Erythroblast (primary cell): ENCODE results near the gene DMRT2.

ENCODE experiments used
- DNase-seq, 2 experiments: peaks; one replicate each; lab custom pipeline; 2025; lab: John Stamatoyannopoulos, UW
- GATA1 ChIP-seq: IDR thresholded peaks from 2 replicates; pipeline ENCODE4 v1.6.1; 2011; ENCODE audit warnings: low read depth, mild to moderate bottlenecking, control low read depth, low read length, moderate library complexity
- POLR2A ChIP-seq: IDR thresholded peaks from 2 replicates; pipeline ENCODE4 v1.6.1; 2011; ENCODE audit warnings: mild to moderate bottlenecking, low read length

Gene DMRT2

GRCh38 chr9:1087120-1087881, 37.1 kb downstream of the DMRT2 start:
- no peak for DNase-seq
- no peak for TF ChIP-seq POLR2A
- TF ChIP-seq GATA1: no peak

DNA sequence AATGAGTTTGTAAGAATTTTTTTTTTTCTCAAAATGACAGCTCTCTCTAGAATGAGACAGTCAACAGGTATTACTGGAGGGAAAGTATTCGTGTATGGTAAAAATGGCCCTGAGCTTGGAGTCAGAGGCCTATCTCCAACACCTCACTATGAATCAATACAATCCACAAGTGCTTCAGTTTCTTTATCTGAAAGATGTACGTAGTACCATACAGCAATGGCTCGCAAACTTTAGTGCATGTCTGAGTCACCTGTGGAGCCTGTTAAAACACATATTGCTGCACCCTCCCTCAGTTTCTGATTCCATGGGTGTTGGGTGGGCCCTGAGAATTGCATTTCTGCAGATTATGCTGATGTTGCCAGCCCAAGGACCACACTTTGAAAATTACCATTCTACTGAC, 44.6 kb downstream of the DMRT2 start:
- TF ChIP-seq GATA1: no peak
- TF ChIP-seq POLR2A: no peak
- DNase-seq: no peak

- DNase-seq: no peak
- TF ChIP-seq POLR2A (no peak), GATA1 (no peak)
These were observed 46.2 kb downstream of the DMRT2 start for GRCh38 chr9:1096155-1096964.

DNA sequence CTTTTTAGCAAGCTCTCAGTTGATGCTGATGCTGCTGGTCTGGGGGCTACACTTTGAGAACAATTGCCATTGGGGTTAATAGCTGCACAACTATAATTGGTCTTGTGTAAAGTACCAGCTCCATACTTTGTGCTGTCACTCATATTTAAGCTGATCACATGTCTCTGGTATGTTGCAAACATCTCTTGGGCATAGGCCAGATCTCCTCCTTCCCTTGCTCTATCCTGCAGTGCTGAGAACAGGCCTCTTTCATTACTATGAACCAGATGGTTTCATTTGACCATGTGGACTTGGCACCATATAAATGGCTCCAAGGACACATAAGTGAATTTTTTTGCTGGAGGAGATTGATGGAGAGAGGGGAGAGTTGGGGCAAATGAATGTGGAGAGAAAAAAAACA, 48.4 kb downstream of the DMRT2 start:
- TF ChIP-seq GATA1 (no peak), POLR2A (no peak)
- no peak for DNase-seq

DNA sequence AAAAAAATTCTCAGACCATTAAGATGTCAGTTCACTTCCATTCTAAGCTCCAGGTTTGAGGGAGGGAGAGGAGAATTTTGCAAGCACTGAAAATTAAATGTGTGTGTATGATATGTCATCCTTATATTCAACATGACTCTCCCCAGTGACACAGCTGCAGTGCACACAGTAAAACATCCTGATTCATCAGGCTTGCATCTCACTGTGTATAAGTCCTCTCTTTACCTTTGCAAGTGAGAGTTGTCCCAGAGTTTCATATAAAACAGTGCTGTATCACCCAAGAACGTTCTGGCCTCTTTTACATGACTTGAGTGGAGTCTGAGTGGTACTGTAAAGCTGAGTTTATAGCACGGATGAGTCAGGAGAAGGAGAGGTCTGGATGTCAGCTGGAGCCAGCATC, 50.0 kb downstream of the DMRT2 start:
- DNase-seq: no peak
- no peak for TF ChIP-seq GATA1
- no peak for TF ChIP-seq POLR2A

- TF ChIP-seq POLR2A (no peak), GATA1 (no peak)
- DNase-seq: no peak
These were observed 50.8 kb downstream of the DMRT2 start for GRCh38 chr9:1100945-1101344.

DNA sequence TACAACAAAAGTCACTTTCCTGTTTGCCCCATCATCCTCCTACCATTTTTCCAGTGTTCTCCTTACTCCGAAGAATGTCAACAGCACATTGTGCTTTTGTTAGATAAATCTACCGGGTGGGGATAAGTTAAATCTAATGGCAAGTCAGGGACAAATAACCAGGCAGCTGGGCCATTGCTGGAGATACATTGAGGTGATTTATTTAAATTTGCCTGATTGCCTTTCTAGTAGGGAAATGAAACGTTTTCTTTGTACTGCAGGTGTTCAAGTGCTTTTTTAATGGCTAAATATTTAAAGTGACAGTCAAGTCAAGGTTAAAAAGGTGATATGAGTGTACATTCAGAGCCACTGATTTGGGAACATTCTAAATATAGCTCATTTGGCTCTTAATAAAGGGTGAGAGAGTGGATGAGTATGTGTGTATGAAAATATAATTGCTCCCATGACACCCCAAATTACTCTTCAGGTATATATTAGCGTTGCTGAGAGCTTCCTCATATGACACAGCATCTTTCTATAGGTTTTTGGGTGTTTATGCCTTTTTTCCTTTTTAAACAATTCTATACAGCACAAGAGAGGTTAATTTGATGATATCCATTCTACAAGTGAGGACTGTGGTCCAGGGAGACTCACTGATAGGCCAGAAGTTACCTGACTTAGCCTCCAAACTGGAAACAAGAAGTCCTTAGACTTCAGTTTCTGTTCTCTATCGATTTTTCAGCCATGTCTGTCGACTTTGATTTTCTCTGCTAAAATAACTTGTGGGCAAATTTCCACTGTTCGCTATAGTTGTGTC, 51.9 kb downstream of the DMRT2 start:
- no peak for DNase-seq
- TF ChIP-seq GATA1 (no peak), POLR2A (no peak)

GRCh38 chr9:1102642-1102970, 52.4 kb downstream of the DMRT2 start:
- TF ChIP-seq GATA1 (no peak), POLR2A (no peak)

More at GRCh38 chr9:1102642-1102970, 52.4 kb downstream of the DMRT2 start:
- no peak for DNase-seq
